GM11168 (cell line): ENCODE results near the gene SLC10A1.

Experiments used
- in situ Hi-C: fragments of 300-500 bp; cut with MboI; formaldehyde crosslinking; loops from one replicate; pipeline ENCODE4 v1.12.0; 2022; ENCODE audit warnings: low sequenced_read_pairs; ENCODE audit not compliant: unreplicated experiment

Gene SLC10A1

DNA sequence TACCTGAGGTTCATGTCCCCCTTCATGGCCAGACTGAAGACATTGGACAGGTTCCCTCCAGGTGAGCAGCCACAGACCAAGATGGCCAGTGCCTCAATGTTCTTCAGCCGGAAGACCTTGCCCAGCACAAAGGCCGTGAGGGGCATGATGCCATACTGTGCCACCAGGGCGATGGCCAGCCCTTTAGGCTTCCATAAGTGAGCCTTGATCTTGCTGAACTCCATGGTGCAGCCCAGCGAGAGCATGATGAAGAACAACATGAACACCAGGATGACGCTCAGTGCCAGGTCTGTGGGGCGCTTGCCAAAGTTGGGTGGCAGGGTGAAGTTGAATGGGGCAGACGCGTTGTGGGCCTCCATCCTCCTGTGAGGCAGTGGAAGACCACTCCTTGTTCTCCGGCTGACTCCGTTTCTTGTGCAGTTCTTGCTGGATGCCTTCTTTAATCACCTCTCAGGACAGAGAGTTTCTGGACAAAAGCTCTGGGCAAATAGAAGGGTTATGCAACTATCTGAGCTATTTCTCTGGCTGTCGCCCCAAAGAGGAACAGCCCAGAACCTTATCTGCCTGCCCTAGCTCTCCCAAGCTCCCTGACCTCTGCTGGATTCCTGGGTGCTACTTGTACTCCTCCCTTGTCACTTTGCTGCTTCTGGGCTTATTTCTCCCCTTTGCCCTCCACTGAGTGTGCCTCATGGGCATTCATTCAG lies at the start of gene SLC10A1:
Gene SLC10A1, minus strand, starts transcription at position 445 of the 704 bp plus-strand sequence. Its CDS starts 86 bp downstream, at position 359.
- in situ Hi-C loops = no loop called here

DNA sequence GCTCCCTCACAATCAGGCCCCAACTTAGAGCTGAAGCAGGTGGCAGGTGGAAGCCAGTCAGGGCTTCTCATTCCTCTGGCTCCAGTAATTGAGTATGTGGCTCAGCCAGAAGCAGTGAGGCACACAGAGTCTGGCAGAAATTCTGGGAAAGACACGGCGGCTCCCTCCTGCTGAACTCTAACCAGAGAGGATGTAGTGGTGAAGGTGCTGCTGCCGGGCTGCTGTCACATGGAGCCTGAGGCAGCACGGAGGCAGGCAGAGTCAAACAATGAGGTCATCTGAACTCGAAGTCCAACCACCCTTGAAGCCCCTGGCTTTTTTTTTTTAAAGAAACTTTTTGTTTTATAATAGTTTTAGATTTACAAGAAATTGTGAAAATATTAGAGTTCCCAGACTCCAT lies 48.7 kb upstream of the SLC10A1 start:
- in situ Hi-C loops = no loop called here

DNA sequence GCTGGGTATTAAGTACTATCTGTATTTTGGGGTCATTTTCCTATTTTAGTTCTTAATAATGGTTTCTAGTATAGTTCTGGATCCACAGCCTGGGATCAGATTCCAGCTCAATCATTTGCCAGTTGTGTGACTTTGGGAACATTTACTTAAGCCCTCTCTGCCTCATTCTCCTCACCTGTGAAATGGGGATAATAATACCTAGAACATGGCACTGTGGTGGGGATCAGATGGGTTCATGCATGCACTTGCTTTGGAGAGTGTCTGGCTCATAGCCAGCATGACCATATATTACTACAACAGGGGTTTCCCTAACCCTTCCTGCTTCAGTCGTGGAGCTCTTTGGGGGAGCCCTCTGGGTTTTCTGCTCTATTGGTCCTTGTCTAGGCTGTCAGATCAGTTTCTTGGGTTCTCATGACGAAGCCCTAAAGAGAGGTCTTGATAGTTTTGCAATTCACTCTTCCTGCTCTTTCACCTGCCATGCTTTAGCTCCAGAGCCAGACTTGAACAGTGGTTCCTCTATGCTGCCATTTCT lies 48.1 kb upstream of the SLC10A1 start:
- in situ Hi-C loops = no loop called here

DNA sequence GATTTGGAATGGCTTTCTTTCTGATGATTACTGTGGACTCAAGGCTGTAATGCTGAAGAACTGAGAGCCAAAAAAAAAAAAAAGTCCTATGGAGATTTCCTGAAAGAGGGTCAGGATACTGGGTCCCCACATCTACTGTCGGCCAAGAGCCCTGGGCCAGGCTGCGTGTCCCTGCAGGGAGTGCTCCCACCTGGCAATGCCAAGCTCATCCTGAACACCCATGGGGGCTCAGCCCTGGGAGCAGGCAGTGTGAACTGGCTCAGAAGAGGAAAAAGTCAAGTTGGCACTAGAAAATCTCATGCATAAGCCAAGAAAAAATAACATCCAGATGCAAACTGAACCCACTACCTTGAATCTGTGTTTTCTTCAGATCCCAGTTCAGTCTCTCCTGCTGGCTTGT lies 47.1 kb upstream of the SLC10A1 start:
- in situ Hi-C loops = no loop called here

DNA sequence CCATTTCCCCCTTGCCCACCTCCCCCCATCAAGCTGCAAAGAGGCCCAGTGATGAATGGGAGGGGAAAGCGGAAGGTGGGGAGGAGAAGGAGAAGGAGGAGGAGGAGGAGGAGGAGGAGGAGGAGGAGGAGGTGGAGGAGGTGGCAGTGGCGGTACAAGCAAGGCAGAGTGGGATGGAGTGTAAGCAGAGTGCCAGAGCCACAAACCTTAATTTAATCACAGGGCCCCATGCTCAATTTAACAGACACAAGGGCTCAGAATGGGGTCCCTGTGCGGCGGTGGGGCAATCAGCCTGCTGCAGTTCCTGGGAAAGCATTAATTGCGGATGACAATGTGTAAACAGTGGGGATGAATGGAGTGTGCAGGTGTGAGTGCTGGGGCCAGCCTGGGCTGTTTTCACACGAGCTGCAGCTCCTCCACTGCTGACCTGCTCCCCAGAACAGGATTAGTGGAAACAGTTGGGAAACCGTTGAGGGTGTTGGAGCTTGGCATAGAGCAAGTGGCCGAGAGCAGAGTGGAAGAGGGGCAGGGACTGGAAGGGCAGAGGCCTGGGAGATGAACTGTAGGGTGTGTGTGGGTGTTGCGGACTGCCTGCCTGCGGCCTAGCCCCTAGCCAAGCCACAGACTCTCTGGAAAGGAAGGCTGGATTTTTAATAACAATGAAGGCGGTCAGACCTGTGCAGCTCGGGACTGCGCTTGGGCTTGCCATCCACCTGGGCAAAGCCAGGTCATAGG lies 45.8 kb upstream of the SLC10A1 start:
- in situ Hi-C loops = no loop called here

DNA sequence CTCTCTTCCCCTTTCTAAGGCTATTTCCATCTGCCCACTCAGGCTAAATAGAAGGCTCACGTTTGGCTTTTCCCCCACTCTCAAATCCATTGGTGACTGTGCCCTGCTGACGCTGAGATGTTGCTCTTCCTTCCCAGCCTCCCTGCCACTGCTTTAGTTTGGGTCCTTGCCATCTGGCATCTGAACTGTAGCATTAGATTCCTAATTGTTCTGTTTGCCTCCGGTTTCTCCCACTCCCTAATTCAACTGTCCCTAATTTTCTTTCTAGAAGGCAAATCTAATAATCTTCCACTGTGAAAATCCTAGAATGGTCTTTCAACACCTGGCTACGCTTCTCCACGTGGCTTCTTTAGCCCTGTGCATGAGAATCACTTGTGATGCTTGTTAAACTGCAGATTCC lies 44.6 kb upstream of the SLC10A1 start:
- in situ Hi-C loops = no loop called here

DNA sequence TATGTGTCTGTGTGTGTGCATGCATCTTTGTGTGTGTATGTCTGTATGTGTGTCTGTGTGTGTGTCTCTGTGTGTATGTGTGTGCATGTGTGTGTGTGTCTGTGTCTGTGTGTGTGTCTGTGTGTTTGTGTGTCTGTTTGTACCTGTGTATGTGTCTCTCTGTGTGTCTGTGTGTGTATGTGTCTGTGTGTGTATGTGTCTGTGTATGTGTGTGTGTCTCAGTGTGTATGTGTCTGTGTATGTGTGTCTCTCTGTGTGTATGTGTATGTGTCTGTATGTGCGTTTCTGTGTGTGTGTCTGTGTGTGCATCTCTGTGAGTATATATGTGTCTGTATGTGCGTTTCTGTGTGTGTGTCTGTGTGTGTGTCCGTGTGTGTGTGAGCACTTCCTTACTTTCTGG lies 42.6 kb upstream of the SLC10A1 start:
- in situ Hi-C loops = no loop called here

DNA sequence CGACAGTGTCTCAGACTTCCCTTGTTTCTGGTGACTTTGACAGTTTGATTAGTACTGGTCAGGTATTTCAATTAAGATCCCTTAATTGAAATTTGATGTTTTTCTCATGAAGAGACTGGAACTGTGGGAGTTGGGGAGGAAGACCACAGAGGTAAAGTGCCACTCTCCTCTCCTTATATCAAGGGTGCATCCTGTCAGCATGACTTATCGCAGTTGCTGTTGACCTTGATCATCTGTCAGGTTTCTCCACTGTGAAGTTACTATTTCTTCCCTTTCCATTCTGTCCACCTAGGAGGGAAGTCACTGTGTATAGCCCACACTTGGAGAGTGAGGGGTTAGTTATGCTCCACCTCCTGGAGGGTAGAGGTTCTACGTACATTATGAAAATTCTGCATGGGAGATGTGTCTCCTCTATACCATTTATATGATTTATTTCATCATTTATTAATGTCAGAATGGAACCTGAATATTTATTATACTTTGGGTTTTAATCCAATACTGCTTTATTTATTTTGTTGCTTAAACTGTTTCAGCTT lies 41.9 kb upstream of the SLC10A1 start:
- in situ Hi-C loops = no loop called here

DNA sequence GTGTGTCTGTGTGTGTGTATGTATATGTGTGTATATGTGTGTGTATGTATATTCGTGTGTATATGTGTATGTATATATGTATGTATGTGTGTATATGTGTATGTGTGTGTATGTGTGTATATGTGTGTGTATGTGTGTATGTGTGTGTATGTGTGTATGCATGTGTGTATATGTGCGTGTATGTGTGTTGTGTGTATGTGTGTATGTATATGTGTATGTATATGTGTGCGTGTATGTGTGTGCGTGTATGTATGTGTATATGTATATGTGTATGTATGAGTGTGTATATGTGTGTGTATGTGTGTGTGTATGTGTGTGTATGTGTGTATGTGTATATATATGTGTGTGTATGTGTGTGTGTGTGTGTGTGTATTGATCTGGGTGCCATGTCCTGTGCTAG lies 31.8 kb upstream of the SLC10A1 start:
- in situ Hi-C loops = no loop called here

DNA sequence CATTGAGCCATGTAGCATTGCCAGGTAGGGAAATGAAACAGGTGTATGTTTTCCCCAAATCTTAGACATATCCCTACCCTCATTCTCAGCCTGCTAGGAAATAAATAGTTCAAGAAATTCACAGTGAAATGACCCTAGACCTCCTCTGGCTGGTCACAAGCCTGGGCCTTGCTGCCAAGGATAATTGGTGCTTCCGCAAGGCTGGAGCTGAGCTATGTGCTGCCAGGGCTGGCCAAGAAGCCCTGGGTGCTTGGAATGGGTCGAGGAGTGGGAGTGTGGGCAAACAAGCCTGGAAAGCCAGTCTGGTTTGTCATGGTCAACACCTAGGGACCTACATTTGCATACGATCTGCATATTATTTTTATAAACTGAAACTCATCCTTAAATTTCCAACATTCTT lies 31.3 kb upstream of the SLC10A1 start:
- in situ Hi-C loops = no loop called here

DNA sequence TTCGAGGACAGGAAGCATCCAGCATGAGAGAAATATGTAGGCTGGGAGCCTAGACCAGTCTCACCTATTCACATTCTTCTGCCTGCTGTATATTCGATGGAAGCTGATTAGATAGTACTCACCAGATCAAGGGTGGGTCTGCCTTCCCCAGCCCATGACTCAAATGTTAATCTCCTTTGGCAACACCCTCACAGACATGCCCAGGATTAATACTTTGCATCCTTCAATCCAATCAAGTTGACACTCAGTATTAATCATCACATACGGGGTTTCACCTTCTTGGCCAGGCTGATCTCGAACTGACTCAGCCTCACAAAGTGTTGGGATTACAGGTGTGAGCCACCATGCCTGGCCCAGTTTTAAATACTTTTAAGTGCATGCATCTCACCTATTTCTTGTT lies 30.5 kb upstream of the SLC10A1 start:
- in situ Hi-C loops = no loop called here

DNA sequence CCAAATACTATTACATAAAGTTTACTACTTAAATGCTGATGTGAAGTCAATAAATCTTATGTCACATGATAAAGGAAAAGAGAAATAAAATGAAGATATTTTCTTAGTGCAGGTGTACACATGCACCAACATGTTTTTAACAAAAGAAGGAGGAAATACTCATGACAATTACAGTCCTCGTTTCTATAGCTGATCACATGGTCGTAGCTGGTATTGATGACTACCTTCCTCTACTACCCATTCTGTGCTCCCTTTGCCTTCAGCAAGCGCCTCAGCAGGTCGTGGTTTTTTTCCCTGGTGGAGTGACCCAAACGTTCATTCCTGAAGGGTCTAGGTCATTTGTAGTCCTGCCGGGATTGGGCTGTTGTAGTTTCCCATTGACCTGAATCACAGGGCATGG lies 25.4 kb upstream of the SLC10A1 start:
- in situ Hi-C loops = loop anchor here (5.0 to 25.0 kb wide), 2 partner anchors 205 to 490 kb away; no protein-coding TSS in a partner anchor

DNA sequence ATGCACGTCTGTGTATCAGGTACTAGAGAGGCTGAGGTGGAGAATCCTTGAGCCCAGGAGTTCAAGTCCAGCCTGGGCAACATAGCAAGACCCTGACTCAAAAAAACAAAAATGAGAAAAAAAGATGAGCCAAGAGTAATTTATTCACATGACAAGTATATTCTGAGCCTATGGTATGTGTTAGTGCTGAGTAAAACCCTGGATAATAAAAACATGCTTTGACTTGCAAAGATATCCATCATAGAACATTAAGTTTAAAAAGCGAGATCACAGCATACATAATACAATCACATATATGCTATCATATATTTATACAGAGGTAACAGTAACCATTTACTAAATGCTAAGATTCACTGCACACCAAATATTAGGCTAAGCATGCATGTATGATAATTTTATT lies 23.9 kb upstream of the SLC10A1 start:
- in situ Hi-C loops = loop anchor here (5.0 to 25.0 kb wide), 2 partner anchors 206 to 491 kb away; no protein-coding TSS in a partner anchor

DNA sequence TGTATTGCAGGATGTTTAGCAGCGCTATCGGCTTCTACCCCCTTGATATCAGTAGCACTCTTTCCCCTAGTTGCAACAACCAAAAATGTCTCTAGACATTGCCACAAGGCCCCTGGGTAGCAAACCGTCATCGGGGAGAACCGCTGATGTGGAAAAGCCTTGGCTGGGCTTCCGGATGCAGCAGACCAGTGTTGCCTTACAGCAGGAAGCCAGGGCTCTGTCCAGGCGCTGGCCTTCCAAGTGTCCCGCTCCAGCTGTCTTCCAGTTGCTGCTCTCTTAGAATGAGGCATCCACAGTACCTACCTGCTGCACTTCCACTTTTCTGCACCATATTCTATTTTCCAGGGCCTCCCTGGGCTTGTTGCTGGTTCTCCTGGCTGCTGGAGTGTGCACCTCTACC lies 22.6 kb upstream of the SLC10A1 start:
- in situ Hi-C loops = loop anchor here (5.0 to 25.0 kb wide), 2 partner anchors 208 to 493 kb away; no protein-coding TSS in a partner anchor

DNA sequence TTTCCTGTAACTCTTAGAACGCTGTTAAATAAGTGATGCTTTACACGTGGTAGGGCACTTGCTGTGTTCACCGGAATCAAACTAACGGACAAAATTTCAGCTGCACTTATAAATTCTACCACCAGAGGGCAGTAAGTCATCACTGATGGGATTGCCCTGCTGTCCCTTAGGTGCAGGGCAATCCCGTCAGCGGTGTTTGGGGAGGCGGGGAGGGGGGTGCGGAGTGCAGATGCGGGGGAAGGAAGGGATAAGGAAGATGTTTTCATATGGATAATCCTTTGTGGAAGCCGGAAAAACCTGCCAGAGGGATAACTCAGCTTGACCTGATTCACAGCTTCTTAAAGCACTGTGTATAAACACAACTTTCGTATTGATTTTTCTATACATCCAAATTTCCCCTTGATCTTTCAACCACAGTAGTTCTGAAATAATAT lies 21.7 kb upstream of the SLC10A1 start:
- in situ Hi-C loops = loop anchor here (25.0 kb wide), 1 partner anchor 494 kb away; no protein-coding TSS in a partner anchor

DNA sequence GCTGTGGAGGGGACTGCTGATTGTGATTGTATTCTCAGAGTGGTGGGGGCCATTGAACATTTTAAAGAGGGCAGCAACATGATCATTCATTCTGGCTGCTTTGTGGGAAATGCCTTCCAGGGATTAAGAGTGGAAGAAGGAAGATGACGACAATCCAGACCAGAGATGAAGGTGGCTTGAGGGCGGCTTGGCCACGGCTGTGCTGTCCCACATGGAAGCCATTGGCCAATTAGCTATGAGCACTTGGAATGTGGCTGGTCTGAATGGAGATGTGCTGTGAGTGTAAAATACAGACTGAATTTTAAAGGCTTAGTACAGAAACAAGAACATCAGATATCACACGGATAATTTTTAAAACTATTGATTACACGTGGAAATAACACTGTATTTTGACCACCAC lies 19.2 kb upstream of the SLC10A1 start:
- in situ Hi-C loops = loop anchor here (25.0 kb wide), 1 partner anchor 496 kb away; no protein-coding TSS in a partner anchor

DNA sequence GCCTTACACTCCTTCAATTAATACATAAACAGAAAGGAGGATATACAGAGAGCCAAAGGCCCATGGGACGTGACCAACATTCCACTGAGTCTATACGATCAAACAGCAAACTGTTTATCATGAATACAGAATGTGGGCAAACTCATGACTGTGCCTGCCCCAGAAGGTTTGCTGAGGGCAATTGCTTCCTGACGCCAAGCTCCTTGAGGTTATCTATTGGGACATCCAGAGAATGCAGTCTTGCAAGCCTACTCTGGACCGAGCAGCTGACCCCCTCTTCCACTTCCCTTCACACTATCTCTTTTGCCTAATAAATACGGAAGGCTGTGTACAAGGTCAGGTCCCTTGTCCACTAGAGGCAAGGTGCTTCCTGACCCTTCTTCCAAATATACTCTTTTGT lies 18.5 kb upstream of the SLC10A1 start:
- in situ Hi-C loops = loop anchor here (25.0 kb wide), 1 partner anchor 497 kb away; no protein-coding TSS in a partner anchor

DNA sequence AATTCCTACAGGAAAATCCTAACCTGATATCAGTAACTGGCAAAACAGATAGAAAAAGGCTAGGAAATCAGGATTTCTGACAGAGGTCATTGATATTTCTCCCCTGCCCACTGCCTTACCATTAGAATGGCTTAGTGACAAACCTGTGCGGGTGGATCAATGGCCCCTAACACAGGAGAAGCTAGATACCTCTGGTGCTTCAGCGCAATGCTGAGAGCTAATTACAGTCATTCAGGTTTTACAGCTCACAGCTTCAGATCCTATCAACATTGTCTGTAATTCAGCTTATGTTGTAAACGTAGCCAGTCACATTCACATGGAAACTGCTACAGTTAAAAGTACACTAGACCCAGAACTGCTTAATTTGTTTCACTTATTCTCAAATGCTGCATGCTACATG lies 17.4 kb upstream of the SLC10A1 start:
- in situ Hi-C loops = loop anchor here (25.0 kb wide), 1 partner anchor 498 kb away; no protein-coding TSS in a partner anchor

DNA sequence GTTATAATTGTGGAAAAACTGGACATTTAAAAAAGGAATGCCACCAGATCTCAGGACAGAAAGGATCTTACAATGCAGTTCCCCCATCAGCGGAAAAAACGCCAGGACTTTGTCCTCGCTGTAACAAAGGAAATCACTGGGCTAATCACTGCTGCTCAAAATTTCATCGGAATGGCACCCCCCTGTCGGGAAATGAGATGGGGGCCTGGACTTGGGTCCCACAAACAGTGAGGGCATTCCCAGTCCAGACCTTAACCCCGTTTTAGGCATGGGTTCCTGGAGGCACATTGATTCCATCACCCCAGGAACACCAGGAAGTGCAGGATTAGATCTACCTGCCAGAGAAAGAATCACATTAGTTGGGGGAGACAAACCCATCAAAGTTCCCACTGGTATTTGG lies 16.3 kb upstream of the SLC10A1 start:
- in situ Hi-C loops = loop anchor here (25.0 kb wide), 1 partner anchor 499 kb away; no protein-coding TSS in a partner anchor

DNA sequence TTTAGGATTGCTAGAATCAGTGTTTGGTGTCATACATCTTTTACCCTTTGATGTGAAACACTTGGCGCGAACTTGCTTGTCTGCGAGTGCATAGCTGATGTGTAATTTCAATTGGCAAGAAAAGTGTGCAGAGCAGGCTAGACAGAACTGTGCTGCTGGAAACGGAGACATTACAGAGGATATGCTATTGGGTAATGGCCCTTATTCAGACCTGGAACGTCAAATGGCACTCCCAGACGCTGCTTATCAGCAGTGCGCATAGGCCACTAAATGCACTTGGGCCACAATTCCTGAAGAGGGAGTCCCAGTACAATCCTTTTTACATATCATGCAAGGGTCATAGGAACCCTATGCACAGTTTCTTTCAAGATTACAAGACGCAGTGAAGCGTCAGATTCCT lies 15.7 kb upstream of the SLC10A1 start:
- in situ Hi-C loops = loop anchor here (25.0 kb wide), 1 partner anchor 500 kb away; no protein-coding TSS in a partner anchor

DNA sequence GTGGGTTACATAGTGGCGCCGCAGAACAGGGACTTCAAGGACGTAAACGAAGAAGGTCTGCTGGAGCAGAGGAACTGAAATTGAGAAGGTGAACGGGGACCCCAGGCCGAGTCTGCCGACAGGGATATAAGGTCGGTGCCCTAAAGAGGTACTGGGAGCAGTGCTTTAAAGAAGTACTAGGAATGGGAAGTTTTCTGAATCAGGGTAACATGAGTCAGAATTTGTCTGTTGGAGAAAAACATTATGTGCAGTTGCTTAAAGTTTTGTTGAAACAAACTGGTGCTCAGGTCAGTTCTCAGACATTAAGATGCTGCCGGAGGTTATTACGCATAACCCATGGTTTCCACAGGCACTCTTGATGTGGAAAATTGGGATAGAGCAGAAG lies 14.8 kb upstream of the SLC10A1 start:
- in situ Hi-C loops = loop anchor here (25.0 kb wide), 1 partner anchor 500 kb away; no protein-coding TSS in a partner anchor
